GM12872 (cell line): ENCODE measurements around the gene CD44.

Source experiments
- CTCF ChIP-seq: IDR thresholded peaks from 3 replicates; pipeline ENCODE4 v1.5.1; 2011; ENCODE audit warnings: low read depth, mild to moderate bottlenecking, low read length, moderate library complexity; ENCODE audit not compliant: insufficient read depth

The CD44 gene

GRCh38 chr11:35245786-35246185 lies 106.8 kb downstream of the CD44 start:
- no peak for TF ChIP-seq CTCF

- no peak for TF ChIP-seq CTCF
Observed at GRCh38 chr11:35246745-35247144, 107.8 kb downstream of the CD44 start.

- no peak for TF ChIP-seq CTCF
Observed at GRCh38 chr11:35247428-35247827, 108.5 kb downstream of the CD44 start.

GRCh38 chr11:35247863-35248262 lies 108.9 kb downstream of the CD44 start:
- TF ChIP-seq CTCF = no peak

GRCh38 chr11:35248558-35249323 lies 109.8 kb downstream of the CD44 start:
- no peak for TF ChIP-seq CTCF

- TF ChIP-seq CTCF = no peak
Observed at GRCh38 chr11:35250192-35250591, 111.2 kb downstream of the CD44 start.

- TF ChIP-seq CTCF = no peak
Observed at GRCh38 chr11:35250621-35251020, 111.7 kb downstream of the CD44 start.
